Ovary (tissue), 9 donors: ENCODE results near the gene NKD2. TPM values are rescaled to one million over a fixed set of nuclear protein-coding genes. Genes with fewer than 3 reads are reported as not detected.

ENCODE experiments used
- DNase-seq, 5 donors: peaks; one replicate each; pipeline ENCODE4 v3.0.0-alpha.2; 2019 to 2020
- H3K27ac ChIP-seq, 2 donors: fragments of 200-600 bp; one replicate each; pipeline versions ENCODE4 v1.5.1 to v1.8.0; 2019 to 2022
- H3K27me3 ChIP-seq: fragments of 200-600 bp; one replicate; pipeline ENCODE4 v1.8.0; 2022
- H3K36me3 ChIP-seq: fragments of 200-600 bp; sonication (generic); one replicate; pipeline ENCODE4 v1.5.1; 2019
- H3K4me1 ChIP-seq: one replicate; pipeline ENCODE4 v1.8.1; 2013; ENCODE audit warnings: mild to moderate bottlenecking, moderate library complexity; ENCODE audit not compliant: insufficient read depth
- H3K4me3 ChIP-seq: fragments of 200-600 bp; sonication (generic); one replicate; pipeline ENCODE4 v1.5.1; 2017
- H3K9me3 ChIP-seq, 2 donors: fragments of 200-600 bp in 1 of 2; sonication (generic) in 1 of 2; one replicate each; pipeline versions ENCODE4 v1.5.1 to v1.8.1; 2013 to 2019; ENCODE audit warnings: mild to moderate bottlenecking in 1 of 2, moderate library complexity in 1 of 2
- CTCF ChIP-seq, 3 donors: fragments of 450-650 bp in 2 of 3; fragments of 200-600 bp in 1 of 3; IDR thresholded peaks; one replicate each; pipeline versions ENCODE4 v1.5.1 to v1.8.0; 2016 to 2022; ENCODE audit warnings: antibody characterized with exemption in 3 of 3, mild to moderate bottlenecking in 1 of 3
- EP300 ChIP-seq: sonication (generic); formaldehyde crosslinking; IDR thresholded peaks from one replicate; pipeline ENCODE4 v1.6.1; 2017; ENCODE audit warnings: antibody characterized with exemption
- POLR2A ChIP-seq: fragments of 450-650 bp; IDR thresholded peaks from one replicate; pipeline ENCODE4 v1.6.1; 2017; ENCODE audit warnings: antibody characterized with exemption, mild to moderate bottlenecking, moderate library complexity
- WGBS, 3 donors: extraction: QIAGEN DNeasy Blood & Tissue Kit in 1 of 3; methylation state at CpG; one replicate each; pipeline versions ENCODE4 v1.1.5 to v1.1.7; 2013 to 2017; 5-methylcytosine and 5-hydroxymethylcytosine counted together
- intact Hi-C, 4 donors: fragments of 100-400 bp; cut with DNase I; formaldehyde crosslinking; loops; one replicate each; pipeline versions ENCODE4 v1.11.0 to v1.15.1; 2022 to 2023
- polyA plus RNA-seq, 2 donors: library from polyadenylated mRNA; stranded (reverse); fragments of 200-250 nt in 1 of 2; fragments of 350-450 nt in 1 of 2; fragmentation: Illumina TruSeq in 1 of 2; extraction: RNeasy Lipid Tissue Mini Kit (QIAGEN cat#74804) in 1 of 2; gene quantifications; one replicate each; pipeline ENCODE4 v1.2.3, GENCODE V29; 2013 to 2014
- total RNA-seq, 7 donors: library from RNA; depleted of rRNA in 2 of 7; stranded (reverse); fragments of >200 nt in 2 of 7; fragmentation: NEBNext Ultra II Directional in 3 of 7; extraction: Animal tissue kit (Norgen Biotek cat#: 25700) in 3 of 7; gene quantifications; one replicate each; pipeline versions ENCODE4 v1.1.0 to v1.2.4, GENCODE V29; 2016 to 2023
- donor health status: DM: no; HTN: no; CAD: no; lungs with moderate emphysema.
- donor health status: DM: no; HTN: no; CAD: no.
- donor health status: Bipolar disorder and iron deficiency.
- donor health status: DM: yes; HTN: yes; CAD: no.
- donor health status: DM: no; HTN: no; CAD: no.
- donor health status: DM: yes; HTN: yes; CAD: no.

NKD2 gene
- total and polyA plus RNA-seq, 9 donors, result 0.33 to 17.2 (median 1.4) TPM; not detected in 1

- no peak for DNase-seq
- H3K36me3 ChIP-seq, result no peaks in the 10 kb centered on the region
- no peak overlapping the region for H3K4me3 ChIP-seq
- H3K27me3 ChIP-seq, result no peaks in the 10 kb centered on the region
- TF ChIP-seq EP300 (no peak), POLR2A (no peak), CTCF (IDR thresholded peaks at IDR 0.05) (no peak)
- no peaks in the 10 kb centered on the region for H3K9me3 ChIP-seq
- intact Hi-C loops, result no loop called here
- H3K27ac ChIP-seq, result no peak overlapping the region
- no peaks in the 10 kb centered on the region for H3K4me1 ChIP-seq
- 78 to 84% (median 81%) methylated on average over 15 of the region's 15 CpGs for WGBS, 3 donors
Observed at GRCh38 chr5:1041225-1042143, 32.9 kb downstream of the NKD2 start.

GRCh38 chr5:1042626-1043025, 34.0 kb downstream of the NKD2 start:
- TF ChIP-seq CTCF (IDR thresholded peaks at IDR 0.05) (no peak), POLR2A (no peak), EP300 (no peak)
- intact Hi-C loops, result no loop called here
- 83 to 84% (median 83%) methylated on average over 7 of the region's 7 CpGs for WGBS, 3 donors

GRCh38 chr5:1043327-1043726, 34.7 kb downstream of the NKD2 start:
- 79 to 84% (median 82%) methylated on average over 7 of the region's 7 CpGs for WGBS, 3 donors
- no peaks in the 10 kb centered on the region for H3K27me3 ChIP-seq

More at GRCh38 chr5:1042626-1043025, 34.0 kb downstream of the NKD2 start:
- DNase-seq, result no peak
- Histone ChIP-seq H3K27me3 (no peaks in the 10 kb centered on the region), H3K4me1 (no peaks in the 10 kb centered on the region), H3K36me3 (no peaks in the 10 kb centered on the region), H3K9me3 (no peaks in the 10 kb centered on the region), H3K4me3 (no peak overlapping the region), H3K27ac (no peak overlapping the region)

GRCh38 chr5:1044117-1044516, 35.5 kb downstream of the NKD2 start:
- DNase-seq, result no peak
- TF ChIP-seq EP300 (no peak), POLR2A (no peak), CTCF (IDR thresholded peaks at IDR 0.05) (no peak)
- Histone ChIP-seq H3K27me3 (no peaks in the 10 kb centered on the region), H3K36me3 (no peaks in the 10 kb centered on the region), H3K9me3 (no peaks in the 10 kb centered on the region), H3K4me1 (no peaks in the 10 kb centered on the region), H3K4me3 (no peak overlapping the region), H3K27ac (no peak overlapping the region)
- intact Hi-C loops, result no loop called here
- WGBS, 3 donors, result 81 to 86% (median 84%) methylated on average over 5 of the region's 5 CpGs

More at GRCh38 chr5:1043327-1043726, 34.7 kb downstream of the NKD2 start:
- no peaks in the 10 kb centered on the region for H3K4me1 ChIP-seq
- DNase-seq, result no peak
- intact Hi-C loops, result no loop called here
- TF ChIP-seq EP300 (no peak), POLR2A (no peak), CTCF (IDR thresholded peaks at IDR 0.05) (no peak)
- H3K4me3 ChIP-seq, result no peak overlapping the region
- no peak overlapping the region for H3K27ac ChIP-seq
- H3K36me3 ChIP-seq, result no peaks in the 10 kb centered on the region
- no peaks in the 10 kb centered on the region for H3K9me3 ChIP-seq
